Measurements from ENCODE around the gene TKTL1.
"Not testable (repeated sequence)": the region's sequence is repeated elsewhere in the genome, so short reads cannot be mapped to it uniquely, and the experiment has no call there.

GRCh38 chrX:154343063-154343462, 47.5 kb downstream of the TKTL1 start:
- not testable (repeated sequence) for TF ChIP-seq POLR2A (IDR thresholded peaks at IDR 0.05; ENCODE audit: low read length); GATA1 (IDR thresholded peaks at IDR 0.05; ENCODE audit: low read depth, low read length)
